Esophagus squamous epithelium (tissue), 4 donors: ENCODE results near the gene S100A10.

Source experiments
- CTCF ChIP-seq, 6 experiments: fragments of 450-650 bp in 4 of 6; fragments of 200-600 bp in 2 of 6; sonication (generic) in 2 of 6; IDR thresholded peaks; one replicate each; pipeline ENCODE4 v1.5.1; 2016 to 2019; ENCODE audit warnings: antibody characterized with exemption in 6 of 6, mild to moderate bottlenecking in 4 of 6, moderate library complexity in 4 of 6
- POLR2A ChIP-seq, 4 donors: fragments of 450-650 bp; IDR thresholded peaks; one replicate each; pipeline ENCODE4 v1.6.1; 2017; ENCODE audit warnings: antibody characterized with exemption in 4 of 4, mild to moderate bottlenecking in 4 of 4, moderate library complexity in 3 of 4

DNA sequence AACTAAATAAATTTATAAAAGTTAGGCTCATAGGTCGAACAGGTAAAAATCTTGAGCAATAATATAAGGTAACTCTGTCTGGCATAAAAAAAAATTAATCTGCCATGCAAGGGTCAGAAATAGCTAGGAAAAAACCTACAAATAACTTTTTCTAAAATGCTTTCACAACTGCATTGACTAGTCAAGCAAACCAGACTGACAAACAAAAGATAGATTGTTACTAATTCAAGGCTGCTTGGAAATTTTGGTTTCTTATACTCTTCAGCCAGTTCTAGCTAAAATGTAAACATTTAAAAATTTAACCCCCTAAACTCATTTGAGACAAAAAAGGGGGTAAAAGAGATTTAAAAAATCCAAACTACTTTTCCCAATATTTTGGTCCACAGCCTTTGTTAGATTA lies 40.8 kb downstream of the S100A10 start:
- TF ChIP-seq CTCF (IDR thresholded peaks at IDR 0.05), result no peak
- TF ChIP-seq POLR2A (IDR thresholded peaks at IDR 0.05), result no peak
